Measurements from ENCODE around the gene DLG2. TPM values are rescaled to one million over a fixed set of nuclear protein-coding genes. Genes with fewer than 3 reads are reported as not detected.

Gene DLG2
- total and polyA plus RNA-seq, 2 donors (not counting 3 experiments of a cell fraction or from before 2014, with no cell fraction given) = 0.15 to 1.1 TPM

GRCh38 chr11:83684071-83684470, 1943.1 kb downstream of the DLG2 start:
- Histone ChIP-seq H3K9ac (replicated peaks; ENCODE audit: extremely low read depth, insufficient read depth, low read length) (no peak overlapping the region), H3K27ac (ENCODE audit: insufficient read depth, low read depth, low read length) (no peak overlapping the region), H3K4me1 (ENCODE audit: control insufficient read depth, extremely low read depth, insufficient read depth, low read length) (no peaks in the 10 kb centered on the region), H4K20me1 (replicated peaks; ENCODE audit: control insufficient read depth, extremely low read depth, insufficient read depth, low read length) (no peaks in the 10 kb centered on the region), H2AFZ (ENCODE audit: low read depth, low read length) (no peak overlapping the region), H3K79me2 (ENCODE audit: control insufficient read depth, insufficient read depth, low read length) (no peaks in the 10 kb centered on the region), H3K9me3 (replicated peaks; ENCODE audit: control insufficient read depth, insufficient read depth, low read length) (no peaks in the 10 kb centered on the region), H3K4me2 (ENCODE audit: insufficient read depth, low read length) (no peak overlapping the region), H3K36me3 (ENCODE audit: control insufficient read depth in 2 of 2, extremely low read depth in 1 of 2, insufficient read depth in 2 of 2, low read length in 2 of 2) (no peaks in the 10 kb centered on the region), H3K9me1 (replicated peaks; ENCODE audit: control insufficient read depth, extremely low read depth, insufficient read depth, low read length) (no peaks in the 10 kb centered on the region), H3K4me3 (replicated peaks in 1 of 3; ENCODE audit: insufficient read depth in 1 of 3, low read depth in 1 of 3, low read length in 3 of 3) (no peak overlapping the region), H3K27me3 (ENCODE audit: control insufficient read depth in 2 of 2, insufficient read depth in 2 of 2, low read length in 2 of 2) (no peaks in the 10 kb centered on the region)
- dilution Hi-C loops (cut with MboI; ENCODE audit: extremely low pct_ligation_motif_present, low sequenced_read_pairs) (no loop called here), intact Hi-C loops (cut with micrococcal nuclease) (no loop called here)
- no peak for TF ChIP-seq MYC (IDR thresholded peaks at IDR 0.05; ENCODE audit: low read depth, low read length)
- TF ChIP-seq FOS (IDR thresholded peaks at IDR 0.05; ENCODE audit: borderline replicate concordance, insufficient read depth, low read length) = no peak
- no peak for TF ChIP-seq JUN (IDR thresholded peaks at IDR 0.05; ENCODE audit: borderline replicate concordance, insufficient read depth, insufficient read length, low read depth)
- TF ChIP-seq POLR2A (IDR thresholded peaks at IDR 0.05; ENCODE audit: low read depth, low read length) = no peak
- TF ChIP-seq POLR2AphosphoS5 (IDR thresholded peaks at IDR 0.05; ENCODE audit: insufficient read depth, low read depth, low read length) = no peak
- TF ChIP-seq GATA2 (IDR thresholded peaks at IDR 0.05; ENCODE audit: insufficient read depth, insufficient read length, low read depth, low read length) = no peak
- no peak for TF ChIP-seq MAX (IDR thresholded peaks at IDR 0.05; ENCODE audit: insufficient read depth, insufficient read length)
- no peak for TF ChIP-seq EZH2 (IDR thresholded peaks at IDR 0.05; ENCODE audit: borderline replicate concordance, low read depth, low read length, severe bottlenecking)
- TF ChIP-seq CTCF (IDR thresholded peaks at IDR 0.05; ENCODE audit: extremely low read depth in 1 of 2, insufficient read depth in 1 of 2, low read depth in 1 of 2, low read length in 2 of 2) = no peak
- POLR2A ChIA-PET = no interaction called here
- no peak for DNase-seq (ENCODE audit: low read depth, low spot score)
- FAIRE-seq = no peak
- CTCF ChIA-PET = interaction anchor here (1.2 kb wide), 1 partner anchor 13 kb away, joined by 4 read pairs; no protein-coding TSS in a partner anchor
- no TSS peak for BruUV-seq (replicated peaks)
